ENCODE measurements around the gene FBXL17.

DNA sequence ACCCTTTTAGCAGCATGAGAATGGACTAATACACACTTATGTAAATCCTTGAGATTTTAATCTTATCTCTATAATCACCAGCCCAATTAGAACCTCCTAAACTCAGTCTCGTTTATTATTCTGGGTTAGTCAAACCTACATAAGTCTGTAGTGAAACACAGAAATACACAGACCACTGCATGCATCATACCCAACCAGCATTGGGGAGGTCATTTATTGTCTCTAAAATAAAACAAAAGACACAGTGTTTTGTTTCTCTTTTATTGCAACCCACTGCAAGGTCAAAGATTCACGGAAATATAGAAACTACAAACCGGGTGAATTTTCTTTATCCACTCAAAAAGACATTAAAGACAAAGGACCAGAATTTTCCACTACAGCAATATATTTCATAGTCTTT, 523.1 kb downstream of the FBXL17 start:
- TF ChIP-seq CTCF (IDR thresholded peaks at IDR 0.05) = no peak
- no peak for TF ChIP-seq POLR2A (IDR thresholded peaks at IDR 0.05)
